Gastrocnemius medialis (tissue), 4 donors: ENCODE data around the gene AMBRA1. TPM values are rescaled to one million over a fixed set of nuclear protein-coding genes. Genes with fewer than 3 reads are reported as not detected.
A peak's percentile ranks its signal among the peaks of the same experiment; 100 is the strongest.

ENCODE experiments used
- ATAC-seq, 2 donors: fragments of 150-250 bp; one replicate each; pipeline ENCODE4 v1.9.1; 2016
- DNase-seq, 2 donors: peaks; one replicate each; pipeline ENCODE4 v3.0.0-alpha.2; 2019
- H3K27ac ChIP-seq, 4 donors: fragments of 200-600 bp; sonication (generic); 1 replicate in 1 of 4; 2 replicates in 3 of 4; pipeline ENCODE4 v1.5.1; 2016 to 2018; ENCODE audit warnings: mild to moderate bottlenecking in 2 of 4, moderate library complexity in 1 of 4
- H3K27me3 ChIP-seq, 3 donors: fragments of 200-600 bp; sonication (generic) in 2 of 3; 1 replicate in 1 of 3; 2 replicates in 2 of 3; pipeline versions ENCODE4 v1.5.1 to v1.6.0; 2016 to 2019; ENCODE audit warnings: mild to moderate bottlenecking in 1 of 3, moderate library complexity in 1 of 3
- H3K36me3 ChIP-seq, 2 donors: fragments of 200-600 bp; sonication (generic) in 1 of 2; one replicate each; pipeline ENCODE4 v1.5.1; 2017 to 2018
- H3K4me1 ChIP-seq, 2 donors: fragments of 200-600 bp; sonication (generic) in 1 of 2; one replicate each; pipeline ENCODE4 v1.5.1; 2016 to 2017; ENCODE audit warnings: mild to moderate bottlenecking in 2 of 2
- H3K4me3 ChIP-seq, 4 donors: fragments of 200-600 bp; sonication (generic) in 3 of 4; 1 replicate in 1 of 4; 2 replicates in 3 of 4; pipeline ENCODE4 v1.5.1; 2016 to 2019; ENCODE audit warnings: mild to moderate bottlenecking in 2 of 4
- H3K9me3 ChIP-seq, 3 donors: fragments of 200-600 bp; sonication (generic) in 2 of 3; 1 replicate in 1 of 3; 2 replicates in 2 of 3; pipeline ENCODE4 v1.5.1; 2016 to 2019
- CTCF ChIP-seq, 5 experiments: fragments of 450-650 bp in 3 of 5; fragments of 200-600 bp in 2 of 5; sonication (generic) in 2 of 5; IDR thresholded peaks in 4 of 5; conservative IDR thresholded peaks in 1 of 5; 1 replicate in 4 of 5; 2 replicates in 1 of 5; pipeline ENCODE4 v1.5.1; 2016 to 2019; ENCODE audit warnings: antibody characterized with exemption in 5 of 5, mild to moderate bottlenecking in 3 of 5, moderate library complexity in 3 of 5
- POLR2A ChIP-seq, 2 donors: fragments of 450-650 bp; IDR thresholded peaks; one replicate each; pipeline ENCODE4 v1.6.1; 2017; ENCODE audit warnings: antibody characterized with exemption in 2 of 2, mild to moderate bottlenecking in 2 of 2, moderate library complexity in 2 of 2
- in situ Hi-C, 4 donors: fragments of 200-750 bp; cut with MboI; loops; one replicate each; pipeline versions ENCODE4 v1.15.0 to v1.8.0; 2017; ENCODE audit warnings: low sequenced_read_pairs in 4 of 4
- intact Hi-C: fragments of 100-400 bp; cut with DNase I; formaldehyde crosslinking; loops from one replicate; pipeline ENCODE4 v1.15.1; 2023; ENCODE audit warnings: low total_unique reads
- total RNA-seq, 4 donors: library from RNA; depleted of rRNA; stranded (reverse); fragments of >200 nt; gene quantifications; one replicate each; pipeline versions ENCODE4 v1.1.0 to v1.2.3, GENCODE V29; 2016

Gene AMBRA1
- total RNA-seq, 4 donors from 2014 or later: 17.3 to 24.3 (median 20.7) TPM

- Histone ChIP-seq H3K4me1 (peaks cover 16 to 28% of the 10 kb centered on the region in 2 donors), H3K27ac (no peak overlapping the region), H3K9me3 (no peaks in the 10 kb centered on the region), H3K27me3 (peaks cover 34 to 49% (median 41%) of the 10 kb centered on the region in 3 donors), H3K36me3 (no peaks in the 10 kb centered on the region), H3K4me3 (no peak overlapping the region)
- intact Hi-C loops (no loop called here), in situ Hi-C loops (no loop called here)
- no peak for ATAC-seq
- peak in 1 of 2 donors; percentile 12 for DNase-seq
- no peak for TF ChIP-seq CTCF (IDR thresholded peaks at IDR 0.05 in 4 of 5, conservative IDR thresholded peaks at IDR 0.05 in 1 of 5)
- TF ChIP-seq POLR2A (IDR thresholded peaks at IDR 0.05): no peak
Observed at GRCh38 chr11:46386674-46387073, 207.1 kb downstream of the AMBRA1 start.

DNA sequence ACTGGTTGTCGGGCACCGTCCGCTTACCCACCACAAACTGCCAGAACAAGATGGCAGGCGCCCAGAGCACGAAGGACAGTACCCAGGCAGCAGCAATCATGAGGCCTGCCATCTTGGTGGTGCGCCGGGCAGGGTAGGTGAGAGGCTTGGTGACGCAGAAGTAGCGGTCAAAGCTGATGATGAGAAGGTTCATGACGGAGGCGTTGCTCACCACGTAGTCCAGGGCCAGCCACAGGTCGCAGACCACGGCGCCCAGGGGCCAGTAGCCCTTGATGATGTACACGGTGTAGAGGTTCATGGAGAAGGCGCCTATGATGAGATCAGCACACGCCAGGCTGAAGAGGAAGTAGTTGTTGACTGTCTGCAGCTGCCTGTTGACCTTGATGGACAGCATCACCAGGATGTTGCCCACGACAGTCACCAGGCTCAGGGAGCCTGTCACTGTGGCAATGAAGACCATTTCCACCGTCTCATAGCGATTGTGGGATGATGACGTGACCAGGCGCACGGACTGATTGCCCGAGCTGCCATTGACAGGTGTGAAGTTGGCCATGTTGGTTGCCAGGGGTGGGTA is 207.7 kb downstream of the AMBRA1 start:
- intact Hi-C loops (no loop called here), in situ Hi-C loops (no loop called here)
- H3K27me3 ChIP-seq: peaks cover 30 to 48% (median 38%) of the 10 kb centered on the region in 3 donors
- H3K4me3 ChIP-seq: no peak overlapping the region
- no peak overlapping the region for H3K27ac ChIP-seq
- no peaks in the 10 kb centered on the region for H3K9me3 ChIP-seq
- peaks cover 16 to 25% of the 10 kb centered on the region in 2 donors for H3K4me1 ChIP-seq
- TF ChIP-seq CTCF (IDR thresholded peaks at IDR 0.05 in 4 of 5, conservative IDR thresholded peaks at IDR 0.05 in 1 of 5) (no peak), POLR2A (IDR thresholded peaks at IDR 0.05) (no peak)
- ATAC-seq: no peak
- DNase-seq: no peak
- no peaks in the 10 kb centered on the region for H3K36me3 ChIP-seq

GRCh38 chr11:46385169-46386004 is 208.4 kb downstream of the AMBRA1 start:
- ATAC-seq (no peak), DNase-seq (peak in 1 of 2 donors; percentile 14)
- in situ Hi-C loops (no loop called here), intact Hi-C loops (no loop called here)
- H3K4me3 ChIP-seq: no peak overlapping the region
- peaks cover 23 to 48% (median 31%) of the 10 kb centered on the region in 3 donors for H3K27me3 ChIP-seq
- H3K27ac ChIP-seq: no peak overlapping the region
- no peaks in the 10 kb centered on the region for H3K36me3 ChIP-seq
- TF ChIP-seq POLR2A (IDR thresholded peaks at IDR 0.05) (no peak), CTCF (IDR thresholded peaks at IDR 0.05 in 4 of 5, conservative IDR thresholded peaks at IDR 0.05 in 1 of 5) (no peak)
- no peaks in the 10 kb centered on the region for H3K9me3 ChIP-seq
- H3K4me1 ChIP-seq: peaks cover 16 to 30% of the 10 kb centered on the region in 2 donors

DNA sequence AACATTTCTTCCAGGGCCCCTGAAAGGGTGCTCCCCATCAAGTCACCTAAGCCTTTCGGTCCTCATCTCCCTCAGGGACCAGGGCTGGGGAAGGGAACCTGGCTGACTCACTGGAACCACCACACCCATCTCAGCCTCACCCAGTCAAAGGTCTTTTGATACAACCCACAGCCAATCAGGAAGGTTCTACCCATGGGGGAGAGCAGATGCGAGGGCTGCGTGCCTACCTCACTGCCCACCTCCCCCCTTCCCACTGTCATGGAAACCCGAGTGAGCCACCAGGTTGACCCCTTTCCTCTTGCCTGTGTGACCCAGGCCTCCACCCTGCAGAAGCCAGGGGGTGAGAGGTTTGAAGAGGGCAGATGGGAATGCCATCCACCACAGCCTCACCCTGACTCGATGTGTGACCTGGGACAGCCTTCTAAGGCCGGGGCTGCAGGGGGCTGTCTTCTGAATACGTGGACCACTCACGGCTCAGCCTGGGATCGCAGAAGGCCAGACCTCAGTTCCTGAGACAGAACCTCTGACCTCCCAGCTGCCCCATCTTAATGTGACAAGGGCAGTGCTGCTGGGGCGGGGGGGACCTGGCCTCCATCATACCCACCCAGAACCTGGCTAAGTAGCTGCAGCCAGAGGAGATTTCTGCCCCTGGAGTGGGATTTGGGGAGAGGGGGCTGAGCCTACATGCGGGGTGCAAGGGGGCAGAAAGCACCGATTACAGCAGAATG is 209.7 kb downstream of the AMBRA1 start:
- H3K36me3 ChIP-seq: no peaks in the 10 kb centered on the region
- ATAC-seq (no peak), DNase-seq (no peak)
- no peak overlapping the region for H3K4me3 ChIP-seq
- peaks cover 10 to 37% (median 21%) of the 10 kb centered on the region in 3 donors for H3K27me3 ChIP-seq
- in situ Hi-C loops: no loop called here
- intact Hi-C loops: no loop called here
- H3K4me1 ChIP-seq: peaks cover 8 to 20% of the 10 kb centered on the region in 2 donors
- TF ChIP-seq POLR2A (IDR thresholded peaks at IDR 0.05): no peak
- no peak for TF ChIP-seq CTCF (IDR thresholded peaks at IDR 0.05 in 4 of 5, conservative IDR thresholded peaks at IDR 0.05 in 1 of 5)
- H3K9me3 ChIP-seq: no peaks in the 10 kb centered on the region
- no peak overlapping the region for H3K27ac ChIP-seq
